Activated CD8-positive, alpha-beta memory T cell treated with anti-CD3 and anti-CD28 coated beads, Interleukin-2, amount 50 U/mL, for 1 hour (primary cell): ENCODE results near the gene IMPA2.

Experiments
- DNase-seq: peaks from one replicate; pipeline ENCODE4 v3.0.0-alpha.2; 2020; ENCODE audit errors: extremely low read depth

The IMPA2 gene

GRCh38 chr18:12008842-12009580 is 27.7 kb downstream of the IMPA2 start:
- DNase-seq, result no peak

DNA sequence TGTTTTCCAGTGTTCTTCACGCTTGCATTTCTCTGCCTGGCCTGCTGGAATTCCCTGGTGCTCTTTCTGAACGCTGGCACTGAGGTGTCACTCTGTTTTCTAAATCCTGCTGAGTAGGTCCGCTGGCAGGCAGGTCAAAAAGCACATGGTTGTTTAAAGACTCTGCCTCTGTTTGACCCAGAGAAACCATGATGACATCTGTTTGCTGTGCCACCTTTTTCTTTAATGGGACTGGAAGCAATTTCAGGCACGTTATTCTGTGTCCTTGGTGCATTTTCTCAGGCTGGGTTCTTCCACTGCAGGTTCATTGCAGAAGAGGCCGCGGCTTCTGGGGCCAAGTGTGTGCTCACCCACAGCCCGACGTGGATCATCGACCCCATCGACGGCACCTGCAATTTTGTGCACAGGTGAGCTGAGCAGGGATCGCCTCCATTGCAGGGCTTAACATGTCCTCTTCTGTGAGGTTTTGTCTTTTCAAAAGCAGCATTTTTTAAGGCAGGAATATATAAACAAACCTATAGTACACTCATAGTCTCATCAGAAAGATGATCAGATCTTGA is 28.4 kb downstream of the IMPA2 start:
- DNase-seq, result no peak

- no peak for DNase-seq
Measured at GRCh38 chr18:12010187-12010802, 29.0 kb downstream of the IMPA2 start.

- DNase-seq, result no peak
Measured at GRCh38 chr18:12011199-12011956, 30.1 kb downstream of the IMPA2 start.

DNA sequence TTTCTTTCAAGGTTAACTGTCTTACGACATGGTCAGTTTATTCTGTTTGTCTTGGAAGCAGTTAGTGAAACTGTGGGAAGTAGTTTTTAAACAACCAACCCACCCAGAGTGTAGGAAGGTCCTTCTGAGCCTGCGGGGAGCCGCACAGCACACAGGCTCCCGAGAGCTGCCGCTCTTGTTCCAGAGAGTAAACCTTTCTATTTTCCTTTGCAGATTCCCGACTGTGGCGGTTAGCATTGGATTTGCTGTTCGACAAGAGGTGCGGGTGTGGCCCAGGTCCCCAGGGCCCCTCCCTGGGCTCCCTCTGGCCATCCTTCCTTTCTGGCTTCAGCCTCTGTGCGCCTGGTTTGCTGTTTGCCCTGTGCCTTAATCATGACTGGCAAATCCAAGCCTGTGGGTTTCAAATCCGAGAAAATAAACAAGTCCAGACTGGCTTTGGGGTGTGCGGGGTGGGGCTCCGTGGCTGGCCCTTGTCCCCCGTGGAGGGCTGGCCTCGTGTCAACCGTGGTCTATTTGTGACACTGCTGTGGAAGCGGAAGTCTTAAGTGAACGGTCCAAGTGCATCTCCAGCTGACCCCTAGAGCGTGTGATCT is 30.7 kb downstream of the IMPA2 start:
- no peak for DNase-seq

- DNase-seq, result no peak
Measured at GRCh38 chr18:12012697-12013096, 31.4 kb downstream of the IMPA2 start.

- DNase-seq, result no peak
Measured at GRCh38 chr18:12013186-12013916, 32.0 kb downstream of the IMPA2 start.

GRCh38 chr18:12014086-12014485 is 32.8 kb downstream of the IMPA2 start:
- DNase-seq, result no peak

GRCh38 chr18:12014521-12015415 is 33.5 kb downstream of the IMPA2 start:
- DNase-seq, result no peak

GRCh38 chr18:12015416-12016062 is 34.2 kb downstream of the IMPA2 start:
- DNase-seq, result no peak

DNA sequence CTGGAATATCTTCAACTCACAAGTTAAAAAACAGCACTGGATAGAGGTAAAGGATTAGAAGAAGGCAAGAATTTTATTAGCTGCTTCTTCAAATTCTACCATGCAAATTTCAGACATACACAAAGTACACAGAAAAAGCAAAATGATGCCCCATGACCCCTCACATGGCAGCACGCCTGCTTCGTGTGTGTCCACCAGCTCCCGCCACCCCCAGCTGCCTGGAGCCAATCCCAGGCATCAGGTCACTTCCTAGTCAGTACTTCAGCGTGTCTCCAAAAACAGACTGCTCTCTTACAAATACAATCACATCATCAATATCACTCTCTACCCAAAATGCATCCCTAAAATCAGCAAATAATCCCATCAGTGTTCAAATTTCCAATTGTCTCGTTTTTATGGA is 35.8 kb downstream of the IMPA2 start:
- no peak for DNase-seq

- DNase-seq, result no peak
Measured at GRCh38 chr18:12018861-12019260, 37.6 kb downstream of the IMPA2 start.

GRCh38 chr18:12021077-12021476 is 39.8 kb downstream of the IMPA2 start:
- no peak for DNase-seq

DNA sequence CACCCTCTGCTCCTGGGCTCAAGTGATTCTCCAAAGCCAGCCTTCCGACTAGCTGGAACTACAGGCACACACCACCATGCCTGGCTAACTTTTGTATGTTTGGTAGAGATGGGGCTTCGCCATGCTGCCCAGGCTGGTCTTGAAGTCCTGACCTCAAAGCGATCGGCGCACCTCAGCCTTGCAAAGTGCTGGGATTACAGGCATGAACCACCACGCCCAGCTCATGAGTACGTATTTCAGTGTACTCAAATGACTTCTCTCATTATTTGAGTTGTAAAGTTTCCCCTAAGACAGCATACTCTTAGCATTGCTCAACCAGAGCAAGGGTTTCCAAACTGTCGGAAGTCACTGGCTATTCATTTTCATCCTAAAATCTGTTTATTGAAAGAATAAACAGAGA is 40.3 kb downstream of the IMPA2 start:
- DNase-seq, result no peak

DNA sequence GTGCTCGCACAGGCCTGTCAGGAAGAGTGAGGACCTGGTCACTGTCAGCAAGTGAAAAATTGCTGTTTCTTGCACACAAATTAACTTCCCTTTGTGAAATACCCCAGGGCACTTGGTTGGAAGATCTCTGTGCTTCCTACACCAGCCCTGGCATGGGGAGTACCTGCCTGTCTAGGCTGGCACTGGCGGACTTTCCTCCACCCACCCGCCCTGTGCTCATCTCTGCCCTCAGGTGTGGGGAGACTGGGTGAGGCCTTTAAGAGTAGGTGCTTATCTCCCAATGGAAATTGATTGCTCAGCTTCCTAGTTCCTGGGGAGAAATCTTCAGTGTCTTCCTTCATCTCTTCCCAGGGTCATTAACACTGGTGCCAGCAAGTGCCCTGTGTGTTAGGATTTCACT is 42.1 kb downstream of the IMPA2 start:
- no peak for DNase-seq

GRCh38 chr18:12026562-12026961 is 45.3 kb downstream of the IMPA2 start:
- no peak for DNase-seq

DNA sequence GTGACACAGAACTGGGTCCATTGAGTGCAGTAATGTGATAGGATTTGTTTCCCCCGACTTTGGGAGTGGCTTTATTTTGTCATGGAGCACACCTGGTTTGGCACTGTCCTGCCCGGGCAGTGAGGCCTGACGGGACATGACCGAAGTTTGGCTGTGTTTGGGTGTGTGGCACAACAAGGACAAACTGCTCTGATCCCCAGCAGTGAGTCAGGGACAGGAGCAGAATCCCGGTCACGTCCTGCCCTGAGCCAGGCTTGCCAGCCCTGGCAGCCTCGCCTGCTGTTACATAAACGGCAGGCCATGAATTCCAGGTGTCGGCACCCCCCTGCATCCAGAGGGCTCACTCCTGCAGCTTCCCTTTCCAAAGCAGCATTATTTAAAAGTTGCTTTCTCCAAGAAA is 45.7 kb downstream of the IMPA2 start:
- no peak for DNase-seq

GRCh38 chr18:12027480-12027879 is 46.2 kb downstream of the IMPA2 start:
- no peak for DNase-seq

DNA sequence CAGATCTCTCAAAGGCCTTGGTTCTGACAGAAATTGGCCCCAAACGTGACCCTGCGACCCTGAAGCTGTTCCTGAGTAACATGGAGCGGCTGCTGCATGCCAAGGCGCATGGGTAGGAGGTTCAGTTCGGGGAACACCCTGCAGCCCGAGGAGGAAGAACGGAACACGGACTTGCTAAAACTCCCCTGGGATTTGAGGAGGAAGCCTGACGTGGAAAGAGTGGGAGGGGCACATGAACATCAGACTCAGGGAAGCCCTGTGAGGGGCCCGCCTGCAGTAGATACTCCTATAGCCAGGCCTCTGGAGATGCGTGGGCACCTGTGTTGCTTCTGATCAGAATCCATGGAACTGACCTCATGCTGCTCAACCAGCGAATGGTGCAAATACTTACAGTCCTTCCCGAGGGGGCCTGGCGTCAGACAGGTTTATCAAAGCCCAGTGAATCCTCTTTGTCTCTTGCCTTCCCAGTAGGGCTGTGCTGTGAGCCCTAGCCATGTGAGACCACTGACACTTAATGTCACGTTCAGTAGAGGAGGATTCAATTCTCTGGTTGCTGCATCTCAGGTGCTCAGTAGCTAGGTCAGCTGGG is 46.8 kb downstream of the IMPA2 start:
- no peak for DNase-seq

GRCh38 chr18:12028674-12029073 is 47.4 kb downstream of the IMPA2 start:
- DNase-seq, result no peak
